ENCODE data around the gene IKZF1.
A peak's percentile ranks its signal among the peaks of the same experiment; 100 is the strongest.

IKZF1 gene

GRCh38 chr7:50362142-50362541 lies 57.6 kb downstream of the IKZF1 start:
- no peak for DNase-seq
- intact Hi-C loops (cut with DNase I): no loop called here

DNA sequence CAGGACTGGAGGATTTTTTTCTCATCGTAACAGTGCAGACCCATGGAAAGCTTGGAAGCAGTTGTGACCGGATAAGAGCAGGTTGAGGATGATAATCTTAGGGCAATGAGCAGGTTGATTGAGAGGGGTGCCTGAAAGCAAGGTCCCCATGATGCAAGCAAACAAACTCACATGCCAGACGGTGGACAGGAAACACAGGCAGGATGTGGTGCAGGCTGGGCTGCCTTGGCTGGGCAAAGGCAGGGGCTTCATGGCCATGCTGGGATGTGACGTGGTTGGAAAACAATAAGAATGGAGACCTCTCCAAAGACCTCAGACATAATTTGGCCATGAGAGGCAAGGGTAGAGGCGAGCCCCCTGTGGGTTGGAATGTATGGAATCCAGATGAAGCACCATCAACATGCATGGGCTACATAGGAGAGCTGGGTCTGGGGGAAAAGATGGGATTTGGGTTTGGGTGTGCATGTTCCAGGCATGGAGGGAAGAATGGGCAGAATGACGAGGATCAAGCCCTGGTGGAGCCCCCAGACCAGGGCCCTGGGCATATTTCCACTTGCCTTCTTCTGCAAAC lies 58.3 kb downstream of the IKZF1 start:
- DNase-seq: no peak
- intact Hi-C loops (cut with DNase I): no loop called here

DNA sequence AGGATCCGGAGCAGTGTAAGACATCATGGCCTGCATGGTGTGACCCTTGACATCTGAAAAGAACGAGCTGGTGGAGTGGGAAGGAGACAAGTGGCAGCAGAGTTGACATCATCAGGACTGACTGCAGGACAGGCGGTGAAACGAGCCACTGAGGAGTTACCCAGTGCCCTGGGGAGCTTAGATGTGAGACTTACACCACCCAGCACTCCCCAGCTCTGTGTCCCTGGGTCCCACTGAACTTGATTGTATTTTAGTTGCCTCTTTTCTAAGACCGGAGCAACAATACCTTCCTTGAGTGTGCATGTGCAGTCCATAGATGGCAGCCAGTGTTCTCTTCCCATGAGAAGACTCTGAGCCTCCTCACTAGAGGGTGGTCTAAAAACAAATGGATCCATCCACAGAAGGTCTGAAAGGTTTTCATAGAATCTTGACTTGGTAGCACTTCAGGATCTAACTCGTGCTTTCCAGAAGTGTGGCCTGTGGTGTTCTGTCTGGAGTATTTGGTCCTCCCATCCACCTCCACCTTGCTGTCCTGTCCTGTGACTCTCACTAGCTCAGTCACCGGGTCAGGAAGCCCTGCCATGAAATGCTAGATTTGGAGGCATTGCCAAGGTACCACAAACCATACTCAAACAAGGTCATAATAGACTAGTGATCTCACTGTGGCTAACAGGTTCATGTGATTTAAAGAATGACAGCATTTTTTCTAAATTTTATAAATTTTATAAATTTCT lies 59.0 kb downstream of the IKZF1 start:
- intact Hi-C loops (cut with DNase I): no loop called here
- peak in 1 of 42 donors; percentile 28 for DNase-seq

DNA sequence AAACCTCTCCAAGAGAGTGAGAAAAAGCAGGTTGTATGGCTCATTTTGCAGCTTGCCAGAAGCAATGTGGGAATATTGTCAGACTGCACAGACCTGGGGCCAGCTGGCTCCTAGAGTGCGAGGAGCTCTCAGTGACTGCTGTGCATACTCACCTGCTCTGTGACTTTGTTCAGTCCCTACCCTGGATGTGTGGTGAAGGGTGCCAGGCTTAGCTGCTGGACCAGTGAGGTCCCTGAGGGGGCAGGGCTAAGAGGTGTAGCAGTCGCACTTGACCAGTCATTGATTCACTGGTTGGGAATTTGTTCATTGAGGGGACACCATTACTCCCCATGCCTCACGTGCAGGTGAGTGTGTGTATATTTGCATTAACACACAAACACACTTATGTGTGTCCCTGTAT lies 60.1 kb downstream of the IKZF1 start:
- intact Hi-C loops (cut with DNase I): no loop called here
- DNase-seq: no peak

DNA sequence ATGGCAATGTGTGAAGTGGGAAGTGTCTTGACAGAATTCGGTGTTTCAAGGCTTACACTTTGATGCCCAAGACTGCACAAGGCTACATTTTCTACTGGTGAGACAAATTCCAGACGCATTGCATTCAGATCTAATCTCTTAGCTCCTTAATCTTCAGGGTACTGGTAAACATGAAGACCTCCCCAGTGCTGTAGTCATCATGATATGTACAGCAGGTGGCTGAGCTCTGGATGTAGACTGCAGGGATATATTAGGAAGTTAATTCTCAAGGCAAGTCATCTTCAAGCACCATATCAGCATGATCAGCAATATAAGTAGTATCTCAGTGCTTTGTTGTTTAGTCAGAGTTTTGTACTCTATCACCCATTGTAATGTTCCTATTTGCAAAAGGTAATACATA lies 61.8 kb downstream of the IKZF1 start:
- intact Hi-C loops (cut with DNase I): no loop called here
- DNase-seq: peak in 1 of 42 donors; percentile 0

GRCh38 chr7:50367100-50367499 lies 62.6 kb downstream of the IKZF1 start:
- intact Hi-C loops (cut with DNase I): no loop called here
- DNase-seq: no peak

- intact Hi-C loops (cut with DNase I): no loop called here
- DNase-seq: no peak
Measured at GRCh38 chr7:50367570-50367969, 63.1 kb downstream of the IKZF1 start.

DNA sequence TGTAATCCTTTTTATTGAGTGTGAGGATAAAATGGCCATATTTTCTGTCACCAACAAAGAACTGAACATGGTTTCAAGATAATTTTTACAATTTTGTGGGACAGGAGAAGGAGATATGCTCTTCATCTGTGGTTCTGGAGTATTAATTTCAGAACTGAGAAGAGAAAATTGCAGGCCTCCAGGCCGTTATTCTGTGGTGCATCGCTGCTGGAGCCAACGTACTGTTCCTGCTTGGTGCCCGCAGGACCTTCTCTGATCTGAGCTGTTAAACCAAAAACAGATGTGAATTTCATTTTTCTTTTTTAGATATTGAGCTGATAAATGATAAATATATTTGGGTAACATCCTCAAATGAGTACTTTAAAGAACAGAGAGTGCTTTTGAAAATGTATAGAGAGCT lies 63.9 kb downstream of the IKZF1 start:
- peak in 1 of 42 donors; percentile 3 for DNase-seq
- intact Hi-C loops (cut with DNase I): no loop called here

DNA sequence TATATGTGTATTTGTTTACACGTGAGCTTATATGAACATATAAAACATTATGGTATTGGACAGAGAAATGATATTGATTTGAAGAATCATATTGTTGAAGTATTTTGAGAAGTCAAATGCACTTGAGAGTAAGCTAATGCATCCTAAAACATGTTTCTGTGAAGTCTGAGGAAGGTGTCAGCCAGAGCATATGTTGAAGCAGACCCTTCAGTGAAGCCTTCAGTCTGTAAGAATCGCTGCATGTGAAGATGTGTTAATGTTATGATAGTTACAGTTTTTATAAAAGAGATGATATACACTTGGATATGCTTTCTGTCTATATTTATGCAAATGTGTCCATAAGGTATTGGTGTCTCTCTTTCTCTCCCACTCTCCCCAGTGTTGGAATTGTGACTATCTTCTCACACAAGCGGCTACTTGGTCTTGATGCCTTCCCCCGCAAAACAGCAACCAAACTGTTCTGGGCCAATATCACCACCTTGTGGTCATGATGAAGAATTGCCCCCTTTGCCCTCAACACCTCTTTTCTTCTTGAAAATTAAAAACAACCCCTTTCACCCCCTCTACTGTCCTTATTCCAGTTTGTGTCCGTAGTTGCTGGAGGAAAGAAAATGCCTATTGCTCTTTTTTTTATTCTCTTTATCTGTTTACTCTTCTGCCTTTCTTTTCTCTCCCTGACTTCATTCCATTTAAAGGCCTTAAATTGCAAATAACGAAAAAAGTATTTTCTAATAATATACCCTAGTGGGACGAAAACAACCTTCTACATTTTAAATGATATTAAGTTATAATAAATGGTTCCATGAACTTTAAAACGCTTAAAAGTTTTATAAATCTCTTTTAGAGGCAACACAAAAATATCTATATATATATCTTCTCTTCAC lies 64.9 kb downstream of the IKZF1 start:
- no peak for DNase-seq
- intact Hi-C loops (cut with DNase I): no loop called here

DNA sequence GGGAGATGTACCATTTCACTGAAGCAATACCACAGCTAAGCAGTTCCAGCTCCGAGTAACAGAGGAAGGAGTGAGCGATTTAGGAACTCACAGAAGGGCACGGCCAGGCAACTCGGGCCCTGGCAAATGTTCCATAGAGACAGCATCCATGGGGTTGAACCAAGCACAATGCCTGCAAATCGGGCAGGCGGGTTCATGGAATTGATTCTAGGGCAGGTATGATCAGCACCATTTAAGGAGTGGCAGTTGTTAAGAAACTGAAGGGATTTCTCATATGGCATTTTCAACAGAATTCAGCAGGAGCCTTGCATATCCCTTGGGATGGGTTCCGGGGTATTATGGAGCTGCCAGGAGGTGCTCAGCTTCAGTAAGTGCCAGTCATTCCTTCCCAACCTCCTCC lies 66.4 kb downstream of the IKZF1 start:
- DNase-seq: peak in 2 of 42 donors; percentile 1 to 3
- intact Hi-C loops (cut with DNase I): no loop called here

DNA sequence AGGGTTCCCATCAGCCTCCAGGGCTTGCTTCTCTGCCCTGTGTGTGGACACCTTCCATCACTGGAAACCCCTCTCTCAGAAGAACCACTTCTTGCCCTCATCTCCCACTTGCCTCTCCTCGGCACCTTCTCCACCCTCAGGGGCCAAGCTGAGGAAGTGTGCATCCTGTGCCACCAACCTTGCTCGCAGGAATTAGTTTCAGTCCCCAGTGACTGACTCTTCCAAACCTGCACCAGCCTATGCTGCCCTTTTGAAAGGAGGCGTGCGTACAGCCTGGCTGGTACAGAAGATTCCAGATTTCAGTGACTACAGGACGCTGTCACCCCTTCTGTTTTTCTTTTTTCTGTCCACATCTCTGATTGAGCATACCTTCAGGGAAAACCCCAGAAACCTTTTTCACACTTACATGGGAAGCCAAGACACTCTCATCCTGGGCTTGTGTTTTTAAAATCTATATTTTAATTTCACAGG lies 67.1 kb downstream of the IKZF1 start:
- DNase-seq: peak in 2 of 42 donors; percentile 10 to 32
- intact Hi-C loops (cut with DNase I): no loop called here

- intact Hi-C loops (cut with DNase I): no loop called here
- peak in 1 of 42 donors; percentile 2 for DNase-seq
Measured at GRCh38 chr7:50372923-50373322, 68.4 kb downstream of the IKZF1 start.

DNA sequence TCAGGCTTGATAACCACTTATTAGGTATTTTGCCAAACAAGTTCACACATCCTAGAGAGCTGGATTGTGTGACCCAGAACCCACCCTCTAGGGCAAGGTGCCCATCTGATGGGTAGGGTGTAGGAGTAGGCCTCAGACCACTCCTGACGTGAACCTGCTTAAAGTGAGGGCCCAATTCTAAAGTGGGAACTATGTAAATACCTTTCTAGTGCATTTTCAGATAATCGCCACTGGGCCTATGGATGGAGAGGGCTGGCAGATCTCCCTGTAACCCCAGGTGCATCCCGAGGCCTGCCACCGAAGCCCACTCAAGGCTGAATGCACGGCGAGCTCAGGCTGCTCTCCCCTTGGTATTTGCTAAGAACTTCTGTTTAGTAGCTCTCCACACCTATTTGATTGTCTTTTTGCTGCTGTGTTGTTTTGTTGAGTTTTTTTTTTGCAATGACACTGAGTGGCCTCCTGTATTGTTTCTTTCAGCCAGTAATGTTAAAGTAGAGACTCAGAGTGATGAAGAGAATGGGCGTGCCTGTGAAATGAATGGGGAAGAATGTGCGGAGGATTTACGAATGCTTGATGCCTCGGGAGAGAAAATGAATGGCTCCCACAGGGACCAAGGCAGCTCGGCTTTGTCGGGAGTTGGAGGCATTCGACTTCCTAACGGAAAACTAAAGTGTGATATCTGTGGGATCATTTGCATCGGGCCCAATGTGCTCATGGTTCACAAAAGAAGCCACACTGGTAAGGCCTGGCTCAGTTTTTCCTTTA lies 71.7 kb downstream of the IKZF1 start:
- intact Hi-C loops (cut with DNase I): no loop called here
- DNase-seq: peak in 1 of 42 donors; percentile 3

- intact Hi-C loops (cut with DNase I): no loop called here
- DNase-seq: peak in 1 of 42 donors; percentile 5
Measured at GRCh38 chr7:50377356-50377755, 72.8 kb downstream of the IKZF1 start.

DNA sequence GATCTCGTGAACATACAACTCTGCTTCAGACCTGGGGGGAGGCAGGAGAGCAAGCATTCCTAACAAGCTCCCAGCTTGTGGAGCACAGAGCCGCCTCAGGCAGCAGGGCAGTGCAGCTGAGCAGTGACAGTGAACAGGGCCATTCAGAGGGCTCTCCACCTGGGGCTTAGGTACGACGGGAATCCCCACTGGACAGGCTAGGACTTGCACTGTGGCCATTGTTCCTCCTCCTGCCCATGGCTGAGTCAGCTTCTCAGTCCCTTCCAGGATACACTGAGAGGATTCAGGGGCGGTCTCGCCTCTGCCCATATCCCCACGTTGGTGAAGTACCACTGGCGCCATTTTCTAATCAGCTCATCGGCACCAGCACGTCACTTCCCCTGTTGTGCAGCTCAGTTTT lies 74.6 kb downstream of the IKZF1 start:
- intact Hi-C loops (cut with DNase I): no loop called here
- DNase-seq: peak in 1 of 42 donors; percentile 12

DNA sequence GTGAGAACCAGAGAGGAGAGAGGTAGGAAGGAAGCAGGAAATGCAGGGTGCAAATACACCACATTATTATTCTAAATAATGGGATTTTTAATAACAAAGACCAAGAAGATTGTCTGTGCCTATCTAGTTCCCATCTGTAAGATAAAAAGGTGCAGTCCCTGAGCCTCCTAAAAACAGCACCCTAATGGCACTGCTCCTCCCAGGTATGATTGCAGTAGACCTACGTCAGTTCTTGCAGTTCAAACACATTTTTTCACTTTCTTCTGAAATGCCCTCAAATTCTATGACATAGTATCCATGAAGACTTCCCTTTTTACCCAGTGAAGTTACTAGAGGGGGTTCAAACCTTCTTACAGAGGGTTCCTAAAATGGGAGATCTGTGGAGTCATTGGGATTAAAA lies 75.0 kb downstream of the IKZF1 start:
- DNase-seq: no peak
- intact Hi-C loops (cut with DNase I): no loop called here

- peak in 1 of 42 donors; percentile 11 for DNase-seq
Measured at GRCh38 chr7:50382455-50382854, 77.9 kb downstream of the IKZF1 start.

GRCh38 chr7:50387351-50387750 lies 82.8 kb downstream of the IKZF1 start:
- DNase-seq: peak in 1 of 42 donors; percentile 29
- intact Hi-C loops (cut with DNase I): no loop called here

More at GRCh38 chr7:50382455-50382854, 77.9 kb downstream of the IKZF1 start:
- intact Hi-C loops (cut with DNase I): no loop called here

- intact Hi-C loops (cut with DNase I): no loop called here
- peak in 1 of 42 donors; percentile 14 for DNase-seq
Measured at GRCh38 chr7:50389961-50390360, 85.4 kb downstream of the IKZF1 start.

All from head of caudate nucleus (tissue), 42 donors.